ENCODE measurements around the gene TDP1. TPM values are rescaled to one million over a fixed set of nuclear protein-coding genes. Genes with fewer than 3 reads are reported as not detected.

The TDP1 gene
- total RNA-seq, 1 donor from 2014 or later = 6.5 TPM

DNA sequence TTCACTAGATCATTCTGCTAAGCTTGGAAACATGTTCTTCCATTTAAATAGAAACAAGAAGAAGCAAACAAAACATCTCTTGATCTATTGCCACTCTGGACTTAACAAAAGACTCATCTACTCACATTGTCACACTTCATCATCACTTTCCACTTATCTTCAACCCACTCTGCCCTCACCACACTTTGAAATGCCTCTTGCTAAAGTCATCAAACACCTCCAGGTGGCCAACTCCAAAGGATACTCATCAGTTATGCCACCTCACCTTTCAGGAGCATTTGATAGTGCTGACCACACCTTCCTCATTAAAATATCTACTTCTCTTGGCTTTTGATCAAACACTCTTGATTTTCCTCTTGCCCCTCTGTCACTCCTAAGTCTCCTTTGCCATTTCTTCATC, 8.4 kb upstream of the TDP1 start:
- no peaks in the 10 kb centered on the region for H3K9me3 ChIP-seq
- H3K36me3 ChIP-seq = no peaks in the 10 kb centered on the region
- DNase-seq (no peak), ATAC-seq (no peak)
- no peaks in the 10 kb centered on the region for H3K27me3 ChIP-seq
- H3K4me1 ChIP-seq = no peaks in the 10 kb centered on the region
- no peak overlapping the region for H3K4me3 ChIP-seq
- no peak overlapping the region for H3K27ac ChIP-seq
- TF ChIP-seq, protein P1, sequence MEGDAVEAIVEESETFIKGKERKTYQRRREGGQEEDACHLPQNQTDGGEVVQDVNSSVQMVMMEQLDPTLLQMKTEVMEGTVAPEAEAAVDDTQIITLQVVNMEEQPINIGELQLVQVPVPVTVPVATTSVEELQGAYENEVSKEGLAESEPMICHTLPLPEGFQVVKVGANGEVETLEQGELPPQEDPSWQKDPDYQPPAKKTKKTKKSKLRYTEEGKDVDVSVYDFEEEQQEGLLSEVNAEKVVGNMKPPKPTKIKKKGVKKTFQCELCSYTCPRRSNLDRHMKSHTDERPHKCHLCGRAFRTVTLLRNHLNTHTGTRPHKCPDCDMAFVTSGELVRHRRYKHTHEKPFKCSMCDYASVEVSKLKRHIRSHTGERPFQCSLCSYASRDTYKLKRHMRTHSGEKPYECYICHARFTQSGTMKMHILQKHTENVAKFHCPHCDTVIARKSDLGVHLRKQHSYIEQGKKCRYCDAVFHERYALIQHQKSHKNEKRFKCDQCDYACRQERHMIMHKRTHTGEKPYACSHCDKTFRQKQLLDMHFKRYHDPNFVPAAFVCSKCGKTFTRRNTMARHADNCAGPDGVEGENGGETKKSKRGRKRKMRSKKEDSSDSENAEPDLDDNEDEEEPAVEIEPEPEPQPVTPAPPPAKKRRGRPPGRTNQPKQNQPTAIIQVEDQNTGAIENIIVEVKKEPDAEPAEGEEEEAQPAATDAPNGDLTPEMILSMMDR (IDR thresholded peaks at IDR 0.05) = no peak
- intact Hi-C loops (cut with DNase I) = no loop called here

DNA sequence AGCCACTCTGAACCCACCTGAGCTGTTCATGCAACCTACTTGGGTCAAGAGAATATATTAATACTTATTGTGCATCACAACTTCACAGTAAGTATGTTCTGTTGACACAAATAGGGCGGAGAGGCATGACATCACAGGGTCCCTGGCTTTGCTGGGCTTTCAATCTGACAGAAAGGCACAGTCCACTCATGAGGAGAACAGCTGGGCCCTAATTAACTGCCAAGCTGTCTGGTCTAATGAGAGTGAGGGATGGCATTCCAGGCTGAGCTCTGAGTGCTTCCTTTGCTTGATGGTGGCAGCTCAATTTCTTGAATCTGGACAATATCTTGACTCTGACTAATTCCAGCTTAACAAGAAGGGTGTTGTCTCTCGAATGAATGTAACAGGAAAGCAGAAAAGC, 3.2 kb upstream of the TDP1 start:
- Histone ChIP-seq H3K9me3 (no peaks in the 10 kb centered on the region), H3K4me3 (no peak overlapping the region), H3K36me3 (no peaks in the 10 kb centered on the region), H3K4me1 (peaks cover 15% of the 10 kb centered on the region), H3K27ac (no peak overlapping the region), H3K27me3 (no peaks in the 10 kb centered on the region)
- DNase-seq = no peak
- TF ChIP-seq, protein P1 (IDR thresholded peaks at IDR 0.05) = no peak
- ATAC-seq = no peak
- intact Hi-C loops (cut with DNase I) = no loop called here

DNA sequence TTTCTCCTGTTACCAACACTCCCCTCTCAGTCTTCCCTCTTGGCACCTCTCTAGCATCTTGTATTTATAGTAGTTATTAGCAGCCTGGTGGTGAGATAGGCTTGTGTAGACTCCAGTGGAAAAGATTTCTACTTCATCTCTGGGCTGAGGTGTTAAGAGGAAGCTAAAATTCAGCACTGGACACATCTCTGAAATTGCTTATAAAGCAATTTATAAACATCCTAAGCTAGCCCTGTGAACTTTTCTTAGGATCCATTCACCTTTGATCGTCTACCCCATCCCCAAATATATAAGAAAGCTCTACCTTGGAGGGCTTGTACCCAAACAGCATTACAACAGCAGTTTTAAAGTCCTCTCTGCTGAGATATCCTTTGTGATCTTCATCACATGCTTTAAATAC, 2.1 kb upstream of the TDP1 start:
- Histone ChIP-seq H3K4me1 (peaks cover 15% of the 10 kb centered on the region), H3K36me3 (no peaks in the 10 kb centered on the region), H3K9me3 (no peaks in the 10 kb centered on the region), H3K27me3 (no peaks in the 10 kb centered on the region), H3K27ac (no peak overlapping the region), H3K4me3 (no peak overlapping the region)
- TF ChIP-seq, protein P1 (IDR thresholded peaks at IDR 0.05) = no peak
- intact Hi-C loops (cut with DNase I) = no loop called here
- ATAC-seq = no peak
- DNase-seq = no peak

DNA sequence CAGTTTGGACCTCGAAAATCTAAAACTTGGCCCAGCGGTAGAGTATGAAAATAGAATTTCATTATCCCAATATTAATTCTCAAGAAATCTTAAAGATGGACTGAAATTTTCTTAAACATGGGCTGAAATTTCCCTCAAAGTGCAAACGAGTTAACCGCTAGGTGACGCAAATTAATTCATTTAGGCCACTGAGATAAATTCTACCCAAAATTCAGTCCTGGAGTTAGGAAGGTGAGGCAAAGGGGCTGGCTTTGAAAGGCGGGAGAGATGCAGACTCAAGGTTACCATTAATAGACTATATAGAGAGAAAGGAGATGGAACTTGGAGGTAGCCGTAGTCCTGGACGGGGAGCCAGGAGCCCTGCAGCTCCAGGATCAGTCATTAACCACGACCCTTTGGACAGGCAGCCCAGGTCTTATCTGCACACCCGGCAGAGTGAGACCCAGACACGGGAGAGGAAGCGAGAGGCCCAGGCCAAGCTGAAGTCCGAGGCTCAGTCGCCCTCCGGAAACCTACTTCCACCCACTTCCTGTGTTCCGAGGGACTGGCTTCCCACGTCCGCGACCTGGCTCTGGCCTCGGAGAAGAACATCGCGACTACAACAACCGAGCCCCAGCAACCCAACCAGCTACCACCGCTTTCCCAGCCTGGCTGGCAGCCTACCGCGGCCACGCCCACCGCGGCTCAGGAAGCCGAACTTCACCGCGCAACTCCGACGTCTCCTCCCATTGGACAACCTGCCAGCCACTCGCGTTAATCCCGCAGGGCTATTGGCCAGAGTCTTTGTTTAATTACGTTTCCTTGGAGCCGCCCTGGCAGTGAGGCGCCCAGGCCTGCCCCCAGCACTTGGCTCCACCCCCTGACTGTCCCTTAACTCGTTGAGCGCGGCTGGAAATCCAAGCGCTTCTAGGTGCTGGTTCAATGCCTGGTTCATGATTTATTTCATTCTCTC, 1.4 kb upstream of the TDP1 start, which contains the start of gene EFCAB11:
EFCAB11 (minus strand) TSS at position 661 of the 952 bp plus-strand sequence; CDS start at position 591, 70 bp downstream.
- DNase-seq (peak; percentile 95), ATAC-seq (peak; percentile 95)
- intact Hi-C loops (cut with DNase I) = no loop called here
- peaks cover 15% of the 10 kb centered on the region for H3K4me1 ChIP-seq
- no peaks in the 10 kb centered on the region for H3K27me3 ChIP-seq
- H3K36me3 ChIP-seq = no peaks in the 10 kb centered on the region
- H3K9me3 ChIP-seq = no peaks in the 10 kb centered on the region
- H3K4me3 ChIP-seq = peak within 1 kb of the TSS; percentile 81
- TF ChIP-seq, protein P1 (IDR thresholded peaks at IDR 0.05) = no peak
- H3K27ac ChIP-seq = peak within 1 kb of the TSS; percentile 87

DNA sequence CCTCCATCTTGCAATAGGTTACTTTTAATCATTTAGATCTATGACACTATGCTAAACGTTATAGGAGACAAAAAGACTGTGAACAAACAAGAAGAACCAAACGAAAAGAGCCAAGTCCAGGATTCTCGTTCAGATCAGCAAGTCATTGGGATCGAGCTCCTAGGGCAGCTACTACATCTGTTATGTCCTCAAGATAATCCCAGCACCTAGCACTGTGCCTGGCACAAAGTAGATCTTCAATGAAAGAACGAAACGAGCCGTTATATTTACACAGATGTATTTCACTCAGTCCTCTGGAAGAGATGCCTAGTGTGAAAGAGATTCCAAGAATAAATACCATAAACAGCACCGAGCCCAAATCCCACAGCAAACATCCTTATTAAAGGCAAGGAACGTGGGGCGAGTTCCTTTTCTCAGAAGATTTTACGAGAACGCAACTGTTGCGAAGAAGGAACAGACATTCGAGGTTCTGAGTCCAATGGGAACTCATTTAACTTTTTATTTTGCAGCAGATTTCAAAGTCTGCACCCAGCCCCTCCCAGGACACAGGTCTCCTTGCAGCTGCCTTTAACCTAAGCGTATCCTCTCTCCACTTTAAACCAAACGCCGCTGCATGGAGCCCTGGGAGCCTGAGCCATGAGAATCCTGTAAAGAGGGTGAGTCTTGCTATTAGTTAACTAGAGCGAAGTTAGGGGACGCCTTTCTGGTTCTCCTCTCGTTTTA, 544 bp upstream of the TDP1 start:
- peak overlapping the region; percentile 87 for H3K27ac ChIP-seq
- no peaks in the 10 kb centered on the region for H3K27me3 ChIP-seq
- no peaks in the 10 kb centered on the region for H3K9me3 ChIP-seq
- H3K4me3 ChIP-seq = peak overlapping the region; percentile 81
- DNase-seq (no peak), ATAC-seq (peak; percentile 1)
- TF ChIP-seq, protein P1 (IDR thresholded peaks at IDR 0.05) = no peak
- peaks cover 15% of the 10 kb centered on the region for H3K4me1 ChIP-seq
- H3K36me3 ChIP-seq = no peaks in the 10 kb centered on the region
- intact Hi-C loops (cut with DNase I) = no loop called here
